ENCODE measurements around the gene CASK. TPM values are rescaled to one million over a fixed set of nuclear protein-coding genes. Genes with fewer than 3 reads are reported as not detected.

The CASK gene
- total RNA-seq, 1 experiment from 2014 or later = 33.5 TPM

- POLR2A ChIA-PET = no interaction called here
- Histone ChIP-seq H3K27ac (ENCODE audit: low read length) (no peak overlapping the region), H3K4me3 (ENCODE audit: low read depth in 2 of 2, low read length in 2 of 2) (no peak overlapping the region), H3K27me3 (ENCODE audit: control insufficient read depth, insufficient read depth, low read length) (no peaks in the 10 kb centered on the region), H3K9me3 (ENCODE audit: control insufficient read depth, insufficient read depth, low read depth, low read length) (no peaks in the 10 kb centered on the region), H3K4me1 (ENCODE audit: control insufficient read depth, insufficient read depth, low read length) (no peaks in the 10 kb centered on the region), H3K36me3 (ENCODE audit: control insufficient read depth, insufficient read depth, low read length) (no peaks in the 10 kb centered on the region)
- ATAC-seq (no peak), DNase-seq (ENCODE audit: low read depth, low spot score) (no peak)
- BruUV-seq (replicated peaks) = no TSS peak
- intact Hi-C loops (cut with micrococcal nuclease; ENCODE audit: unreplicated experiment) = no loop called here
- in situ Hi-C loops (cut with HindIII; ENCODE audit: low pct_unique_long_range_greater_than_20kb, low sequenced_read_pairs) = no loop called here
- CTCF ChIA-PET = no interaction called here
- no peak for TF ChIP-seq SIN3A (IDR thresholded peaks at IDR 0.05; ENCODE audit: borderline replicate concordance, insufficient read depth, low read depth, low read length)
- TF ChIP-seq REST (IDR thresholded peaks at IDR 0.05; ENCODE audit: insufficient read depth in 1 of 2, low read depth in 2 of 2, low read length in 1 of 2) = no peak
Observed at GRCh38 chrX:41621222-41621723, 302.1 kb downstream of the CASK start.

GRCh38 chrX:41619221-41619620, 304.1 kb downstream of the CASK start:
- CTCF ChIA-PET = no interaction called here
- Histone ChIP-seq H3K4me3 (ENCODE audit: low read depth in 2 of 2, low read length in 2 of 2) (no peak overlapping the region), H3K4me1 (ENCODE audit: control insufficient read depth, insufficient read depth, low read length) (no peaks in the 10 kb centered on the region), H3K27ac (ENCODE audit: low read length) (no peak overlapping the region), H3K27me3 (ENCODE audit: control insufficient read depth, insufficient read depth, low read length) (no peaks in the 10 kb centered on the region), H3K9me3 (ENCODE audit: control insufficient read depth, insufficient read depth, low read depth, low read length) (no peaks in the 10 kb centered on the region), H3K36me3 (ENCODE audit: control insufficient read depth, insufficient read depth, low read length) (no peaks in the 10 kb centered on the region)
- intact Hi-C loops (cut with micrococcal nuclease; ENCODE audit: unreplicated experiment) = no loop called here
- POLR2A ChIA-PET = no interaction called here
- DNase-seq (ENCODE audit: low read depth, low spot score) (no peak), ATAC-seq (no peak)
- TF ChIP-seq CTCF (IDR thresholded peaks at IDR 0.05) (no peak), TCF7L2 (IDR thresholded peaks at IDR 0.05; ENCODE audit: low read depth, low read length) (no peak), POLR2AphosphoS5 (IDR thresholded peaks at IDR 0.05; ENCODE audit: low read depth, low read length) (no peak), SIN3A (IDR thresholded peaks at IDR 0.05; ENCODE audit: borderline replicate concordance, insufficient read depth, low read depth, low read length) (no peak), REST (IDR thresholded peaks at IDR 0.05; ENCODE audit: insufficient read depth in 1 of 2, low read depth in 2 of 2, low read length in 1 of 2) (no peak)
- BruUV-seq (replicated peaks) = no TSS peak
- in situ Hi-C loops (cut with HindIII; ENCODE audit: low pct_unique_long_range_greater_than_20kb, low sequenced_read_pairs) = no loop called here

Data from Panc1 (cell line).